GM12864 (cell line): ENCODE data around the gene PRR22.

Experiments
- DNase-seq: peaks from one replicate; pipeline ENCODE4 v3.0.0-alpha.2; 2011; ENCODE audit warnings: low read depth
- H3K4me3 ChIP-seq: 2 replicates; pipeline ENCODE4 v1.5.1; 2011; ENCODE audit warnings: mild to moderate bottlenecking, low read depth, low read length, control low read depth
- CTCF ChIP-seq: IDR thresholded peaks from 2 replicates; pipeline ENCODE4 v1.5.1; 2011; ENCODE audit warnings: low read depth, mild to moderate bottlenecking, moderate library complexity, low read length, control low read depth, inconsistent platforms; ENCODE audit errors: missing control alignments

The PRR22 gene

GRCh38 chr19:5784581-5785147 is at the start of gene PRR22:
Gene PRR22, minus strand, starts transcription at chr19:5784746. Its CDS starts 86 bp downstream, at chr19:5784660.
- no peak within 1 kb of the TSS for H3K4me3 ChIP-seq
- DNase-seq: no peak
- no peak for TF ChIP-seq CTCF

- no peak overlapping the region for H3K4me3 ChIP-seq
- no peak for DNase-seq
- TF ChIP-seq CTCF: no peak
Measured at GRCh38 chr19:5832527-5833216, 48.1 kb upstream of the PRR22 start.

- no peak for DNase-seq
- TF ChIP-seq CTCF: no peak
- H3K4me3 ChIP-seq: no peak overlapping the region
Measured at GRCh38 chr19:5832061-5832460, 47.5 kb upstream of the PRR22 start.

- H3K4me3 ChIP-seq: no peak overlapping the region
- TF ChIP-seq CTCF: no peak
- DNase-seq: no peak
Measured at GRCh38 chr19:5831159-5831558, 46.6 kb upstream of the PRR22 start.

GRCh38 chr19:5829567-5830310 is 45.2 kb upstream of the PRR22 start:
- no peak overlapping the region for H3K4me3 ChIP-seq
- TF ChIP-seq CTCF: no peak
- no peak for DNase-seq

- DNase-seq: no peak
- H3K4me3 ChIP-seq: peak overlapping the region; percentile 66
Measured at GRCh38 chr19:5828661-5829566, 44.4 kb upstream of the PRR22 start.

More at GRCh38 chr19:5828661-5829566, 44.4 kb upstream of the PRR22 start:
- no peak for TF ChIP-seq CTCF
